Ovary (tissue), 9 donors: Measurements from ENCODE around the gene HMG20B. TPM values are rescaled to one million over a fixed set of nuclear protein-coding genes. Genes with fewer than 3 reads are reported as not detected.
A peak's percentile ranks its signal among the peaks of the same experiment; 100 is the strongest.

Experiments used
- DNase-seq, 5 donors: peaks; one replicate each; pipeline ENCODE4 v3.0.0-alpha.2; 2019 to 2020
- H3K27ac ChIP-seq, 2 donors: fragments of 200-600 bp; one replicate each; pipeline versions ENCODE4 v1.5.1 to v1.8.0; 2019 to 2022
- H3K27me3 ChIP-seq: fragments of 200-600 bp; one replicate; pipeline ENCODE4 v1.8.0; 2022
- H3K36me3 ChIP-seq: fragments of 200-600 bp; sonication (generic); one replicate; pipeline ENCODE4 v1.5.1; 2019
- H3K4me1 ChIP-seq: one replicate; pipeline ENCODE4 v1.8.1; 2013; ENCODE audit warnings: mild to moderate bottlenecking, moderate library complexity; ENCODE audit not compliant: insufficient read depth
- H3K4me3 ChIP-seq: fragments of 200-600 bp; sonication (generic); one replicate; pipeline ENCODE4 v1.5.1; 2017
- H3K9me3 ChIP-seq, 2 donors: fragments of 200-600 bp in 1 of 2; sonication (generic) in 1 of 2; one replicate each; pipeline versions ENCODE4 v1.5.1 to v1.8.1; 2013 to 2019; ENCODE audit warnings: mild to moderate bottlenecking in 1 of 2, moderate library complexity in 1 of 2
- CTCF ChIP-seq, 3 donors: fragments of 450-650 bp in 2 of 3; fragments of 200-600 bp in 1 of 3; IDR thresholded peaks; one replicate each; pipeline versions ENCODE4 v1.5.1 to v1.8.0; 2016 to 2022; ENCODE audit warnings: antibody characterized with exemption in 3 of 3, mild to moderate bottlenecking in 1 of 3
- EP300 ChIP-seq: sonication (generic); formaldehyde crosslinking; IDR thresholded peaks from one replicate; pipeline ENCODE4 v1.6.1; 2017; ENCODE audit warnings: antibody characterized with exemption
- POLR2A ChIP-seq: fragments of 450-650 bp; IDR thresholded peaks from one replicate; pipeline ENCODE4 v1.6.1; 2017; ENCODE audit warnings: antibody characterized with exemption, mild to moderate bottlenecking, moderate library complexity
- WGBS, 3 donors: extraction: QIAGEN DNeasy Blood & Tissue Kit in 1 of 3; methylation state at CpG; one replicate each; pipeline versions ENCODE4 v1.1.5 to v1.1.7; 2013 to 2017; 5-methylcytosine and 5-hydroxymethylcytosine counted together
- intact Hi-C, 4 donors: fragments of 100-400 bp; cut with DNase I; formaldehyde crosslinking; loops; one replicate each; pipeline versions ENCODE4 v1.11.0 to v1.15.1; 2022 to 2023
- polyA plus RNA-seq, 2 donors: library from polyadenylated mRNA; stranded (reverse); fragments of 200-250 nt in 1 of 2; fragments of 350-450 nt in 1 of 2; fragmentation: Illumina TruSeq in 1 of 2; extraction: RNeasy Lipid Tissue Mini Kit (QIAGEN cat#74804) in 1 of 2; gene quantifications; one replicate each; pipeline ENCODE4 v1.2.3, GENCODE V29; 2013 to 2014
- total RNA-seq, 7 donors: library from RNA; depleted of rRNA in 2 of 7; stranded (reverse); fragments of >200 nt in 2 of 7; fragmentation: NEBNext Ultra II Directional in 3 of 7; extraction: Animal tissue kit (Norgen Biotek cat#: 25700) in 3 of 7; gene quantifications; one replicate each; pipeline versions ENCODE4 v1.1.0 to v1.2.4, GENCODE V29; 2016 to 2023
- donor health status: DM: no; HTN: no; CAD: no; lungs with moderate emphysema.
- donor health status: DM: no; HTN: no; CAD: no.
- donor health status: Bipolar disorder and iron deficiency.
- donor health status: DM: yes; HTN: yes; CAD: no.
- donor health status: DM: no; HTN: no; CAD: no.
- donor health status: DM: yes; HTN: yes; CAD: no.

Gene HMG20B
- total and polyA plus RNA-seq, 9 donors = 33.2 to 109 (median 60.3) TPM

- H3K27ac ChIP-seq = peak overlapping the region in 1 of 2 donors; percentile 78
- intact Hi-C loops = no loop called here
- no peak overlapping the region for H3K4me3 ChIP-seq
- H3K36me3 ChIP-seq = no peaks in the 10 kb centered on the region
- H3K27me3 ChIP-seq = no peaks in the 10 kb centered on the region
- H3K9me3 ChIP-seq = no peaks in the 10 kb centered on the region
- DNase-seq = peak in 1 of 5 donors; percentile 27
- peaks cover 9% of the 10 kb centered on the region for H3K4me1 ChIP-seq
- 64 to 71% (median 68%) methylated on average over 10 of the region's 10 CpGs for WGBS, 3 donors
- TF ChIP-seq EP300 (no peak), POLR2A (no peak), CTCF (IDR thresholded peaks at IDR 0.05) (no peak)
Observed at GRCh38 chr19:3535981-3536380, 36.8 kb upstream of the HMG20B start.

- peak; percentile 62 to 76 (median 71) for DNase-seq
- peak overlapping the region in 1 of 2 donors; percentile 78 for H3K27ac ChIP-seq
Observed at GRCh38 chr19:3536429-3537100, 36.2 kb upstream of the HMG20B start.

DNA sequence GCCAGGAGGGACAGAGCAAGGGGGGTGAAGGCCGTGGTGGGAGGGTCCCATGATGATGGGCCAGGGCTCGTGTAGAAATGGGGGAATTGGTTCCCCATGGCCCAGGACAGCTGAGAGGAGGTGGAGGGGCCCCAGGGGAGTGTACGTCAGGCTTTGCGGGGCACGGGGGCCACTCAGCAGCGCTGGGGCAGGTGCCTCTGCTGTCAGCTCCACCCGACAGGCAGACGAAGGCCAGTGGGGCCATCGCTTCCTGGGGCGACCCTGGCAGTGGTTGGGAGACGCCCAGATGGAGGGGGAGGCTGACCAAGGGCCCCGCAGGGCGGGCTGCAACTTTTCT is 35.7 kb upstream of the HMG20B start:
- no peaks in the 10 kb centered on the region for H3K36me3 ChIP-seq
- no peaks in the 10 kb centered on the region for H3K27me3 ChIP-seq
- H3K9me3 ChIP-seq = no peaks in the 10 kb centered on the region
- H3K4me3 ChIP-seq = no peak overlapping the region
- no peak for TF ChIP-seq EP300
- no peak for TF ChIP-seq CTCF (IDR thresholded peaks at IDR 0.05)
- TF ChIP-seq POLR2A = no peak
- intact Hi-C loops = no loop called here
- DNase-seq = peak in 1 of 5 donors; percentile 44
- peaks cover 9% of the 10 kb centered on the region for H3K4me1 ChIP-seq
- H3K27ac ChIP-seq = peak overlapping the region in 1 of 2 donors; percentile 78
- 39 to 50% (median 41%) methylated on average over 13 of the region's 13 CpGs for WGBS, 3 donors

More at GRCh38 chr19:3536429-3537100, 36.2 kb upstream of the HMG20B start:
- Histone ChIP-seq H3K4me1 (peaks cover 9% of the 10 kb centered on the region), H3K27me3 (no peaks in the 10 kb centered on the region), H3K4me3 (no peak overlapping the region), H3K36me3 (no peaks in the 10 kb centered on the region), H3K9me3 (no peaks in the 10 kb centered on the region)
- no peak for TF ChIP-seq CTCF (IDR thresholded peaks at IDR 0.05)
- intact Hi-C loops = no loop called here
- WGBS, 3 donors = 23 to 47% (median 34%) methylated on average over 26 to 27 of the region's 27 CpGs

- H3K27ac ChIP-seq = peak overlapping the region in 1 of 2 donors; percentile 78
- intact Hi-C loops = no loop called here
- 74 to 82% (median 79%) methylated on average over 22 of the region's 22 CpGs for WGBS, 3 donors
- H3K4me1 ChIP-seq = peaks cover 9% of the 10 kb centered on the region
- H3K36me3 ChIP-seq = no peaks in the 10 kb centered on the region
- no peaks in the 10 kb centered on the region for H3K27me3 ChIP-seq
- H3K9me3 ChIP-seq = no peaks in the 10 kb centered on the region
- TF ChIP-seq POLR2A = no peak
- no peak for TF ChIP-seq CTCF (IDR thresholded peaks at IDR 0.05)
- TF ChIP-seq EP300 = no peak
- H3K4me3 ChIP-seq = no peak overlapping the region
- DNase-seq = peak in 1 of 5 donors; percentile 36
Observed at GRCh38 chr19:3537438-3538240, 35.1 kb upstream of the HMG20B start.
